ENCODE results near the gene ALCAM.

ALCAM gene

GRCh38 chr3:105417525-105418289, 51.0 kb downstream of the ALCAM start:
- TF ChIP-seq POU6F1 (CRISPR knock-in tag; IDR thresholded peaks at IDR 0.05; ENCODE audit: borderline replicate concordance, low read depth) = no peak
- no peak for TF ChIP-seq GLIS3 (CRISPR knock-in tag; IDR thresholded peaks at IDR 0.05)
- no peak for TF ChIP-seq ZNF70 (CRISPR knock-in tag; IDR thresholded peaks at IDR 0.05)
- no peak for TF ChIP-seq PATZ1 (CRISPR knock-in tag; IDR thresholded peaks at IDR 0.05; ENCODE audit: borderline replicate concordance)
- no peak for TF ChIP-seq ZC3H10 (CRISPR knock-in tag; IDR thresholded peaks at IDR 0.05)
- TF ChIP-seq SNAI2 (CRISPR knock-in tag; IDR thresholded peaks at IDR 0.05) = no peak
- no peak for TF ChIP-seq OSR1 (CRISPR knock-in tag; IDR thresholded peaks at IDR 0.05)
- TF ChIP-seq RARB (CRISPR knock-in tag; IDR thresholded peaks at IDR 0.05) = no peak
- no peak for TF ChIP-seq TSHZ2 (CRISPR knock-in tag; IDR thresholded peaks at IDR 0.05)
- no peak for TF ChIP-seq PPARA (CRISPR knock-in tag; IDR thresholded peaks at IDR 0.05; ENCODE audit: borderline replicate concordance)
- no peak for TF ChIP-seq ZFP30 (CRISPR knock-in tag; IDR thresholded peaks at IDR 0.05)
- TF ChIP-seq ISL1 (CRISPR knock-in tag; IDR thresholded peaks at IDR 0.05) = no peak
- no peak for TF ChIP-seq TOX (CRISPR knock-in tag; IDR thresholded peaks at IDR 0.05; ENCODE audit: borderline replicate concordance)
- no peak for TF ChIP-seq ARNTL (CRISPR knock-in tag; IDR thresholded peaks at IDR 0.05; ENCODE audit: borderline replicate concordance, low read depth)
- no peak for TF ChIP-seq ZNF8 (CRISPR knock-in tag; IDR thresholded peaks at IDR 0.05)
- TF ChIP-seq TCF4 (CRISPR knock-in tag; IDR thresholded peaks at IDR 0.05; ENCODE audit: borderline replicate concordance) = no peak
- no peak for ATAC-seq

DNA sequence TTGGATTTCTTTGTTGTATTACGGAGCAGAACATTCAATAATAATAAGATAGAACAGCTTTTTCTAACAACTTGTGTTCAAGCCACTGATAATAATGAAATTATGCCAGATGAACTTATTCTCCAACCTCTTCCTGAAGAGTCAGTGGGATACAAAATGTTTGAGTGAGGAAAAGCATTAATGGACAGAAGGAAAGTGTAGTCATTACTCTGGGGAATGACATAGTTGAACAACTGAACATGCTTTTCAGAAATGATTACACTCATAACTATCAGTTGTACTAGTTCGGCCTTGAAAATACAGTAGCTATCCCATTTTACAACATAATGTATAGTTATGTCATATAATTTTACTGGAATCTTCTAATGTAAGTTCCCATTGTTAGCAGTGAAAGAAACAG, 55.9 kb downstream of the ALCAM start:
- TF ChIP-seq TSHZ2 (CRISPR knock-in tag; IDR thresholded peaks at IDR 0.05) (no peak), TCF4 (CRISPR knock-in tag; IDR thresholded peaks at IDR 0.05; ENCODE audit: borderline replicate concordance) (no peak)
- ATAC-seq = no peak

- no peak for TF ChIP-seq PPARA (CRISPR knock-in tag; IDR thresholded peaks at IDR 0.05; ENCODE audit: borderline replicate concordance)
- TF ChIP-seq POU6F1 (CRISPR knock-in tag; IDR thresholded peaks at IDR 0.05; ENCODE audit: borderline replicate concordance, low read depth) = no peak
- no peak for TF ChIP-seq SNAI2 (CRISPR knock-in tag; IDR thresholded peaks at IDR 0.05)
- no peak for TF ChIP-seq GLIS3 (CRISPR knock-in tag; IDR thresholded peaks at IDR 0.05)
- no peak for TF ChIP-seq ZNF8 (CRISPR knock-in tag; IDR thresholded peaks at IDR 0.05)
- no peak for TF ChIP-seq ZC3H10 (CRISPR knock-in tag; IDR thresholded peaks at IDR 0.05)
- TF ChIP-seq ZFP30 (CRISPR knock-in tag; IDR thresholded peaks at IDR 0.05) = no peak
- no peak for TF ChIP-seq OSR1 (CRISPR knock-in tag; IDR thresholded peaks at IDR 0.05)
- TF ChIP-seq TCF4 (CRISPR knock-in tag; IDR thresholded peaks at IDR 0.05; ENCODE audit: borderline replicate concordance) = no peak
- no peak for TF ChIP-seq ARNTL (CRISPR knock-in tag; IDR thresholded peaks at IDR 0.05; ENCODE audit: borderline replicate concordance, low read depth)
- no peak for TF ChIP-seq ZNF565 (CRISPR knock-in tag; conservative IDR thresholded peaks at IDR 0.05; ENCODE audit: low read depth)
- TF ChIP-seq ZNF70 (CRISPR knock-in tag; IDR thresholded peaks at IDR 0.05) = no peak
- TF ChIP-seq CSDC2 (CRISPR knock-in tag; IDR thresholded peaks at IDR 0.05) = no peak
- no peak for TF ChIP-seq ZFP3 (CRISPR knock-in tag; IDR thresholded peaks at IDR 0.05)
- no peak for TF ChIP-seq BACH2 (CRISPR knock-in tag; IDR thresholded peaks at IDR 0.05; ENCODE audit: borderline replicate concordance)
- no peak for TF ChIP-seq ESRRG (CRISPR knock-in tag; IDR thresholded peaks at IDR 0.05)
- TF ChIP-seq CSRNP3 (CRISPR knock-in tag; IDR thresholded peaks at IDR 0.05) = no peak
- no peak for ATAC-seq
Observed at GRCh38 chr3:105423397-105423796, 56.7 kb downstream of the ALCAM start.

Data from SK-N-SH treated with all-trans-retinoic acid at 6 μM for 48 hours (cell line).